Vagina (tissue), 2 donors: ENCODE data around the gene MTFMT. TPM values are rescaled to one million over a fixed set of nuclear protein-coding genes. Genes with fewer than 3 reads are reported as not detected.

ENCODE experiments used
- DNase-seq, 2 donors: peaks; one replicate each; pipeline ENCODE4 v3.0.0-alpha.2; 2017; ENCODE audit errors: extremely low spot score in 2 of 2
- H3K27ac ChIP-seq: fragments of 200-600 bp; sonication (generic); one replicate; pipeline ENCODE4 v1.5.1; 2019
- H3K27me3 ChIP-seq: fragments of 200-600 bp; sonication (generic); one replicate; pipeline ENCODE4 v1.5.1; 2019
- H3K36me3 ChIP-seq, 2 donors: fragments of 200-600 bp; sonication (generic); one replicate each; pipeline ENCODE4 v1.5.1; 2017 to 2019
- H3K4me1 ChIP-seq: fragments of 200-600 bp; sonication (generic); one replicate; pipeline ENCODE4 v1.5.1; 2019
- H3K4me3 ChIP-seq, 2 donors: fragments of 200-600 bp; sonication (generic); 1 replicate in 1 of 2; 2 replicates in 1 of 2; pipeline ENCODE4 v1.5.1; 2016 to 2019
- H3K9me3 ChIP-seq: fragments of 200-600 bp; sonication (generic); one replicate; pipeline ENCODE4 v1.5.1; 2019
- POLR2A ChIP-seq, 2 donors: fragments of 450-650 bp; IDR thresholded peaks; one replicate each; pipeline ENCODE4 v1.6.1; 2017; ENCODE audit warnings: antibody characterized with exemption in 2 of 2, mild to moderate bottlenecking in 2 of 2, moderate library complexity in 2 of 2
- POLR2AphosphoS5 ChIP-seq, 2 donors: sonication (generic); formaldehyde crosslinking; IDR thresholded peaks; one replicate each; pipeline ENCODE4 v1.9.0; 2017; ENCODE audit warnings: antibody characterized with exemption in 2 of 2, mild to moderate bottlenecking in 2 of 2, low read depth in 1 of 2; ENCODE audit not compliant: insufficient read depth in 1 of 2
- intact Hi-C: fragments of 100-400 bp; cut with DNase I; formaldehyde crosslinking; loops from one replicate; pipeline ENCODE4 v1.15.1; 2023
- total RNA-seq: library from RNA; depleted of rRNA; stranded (reverse); fragments of >200 nt; gene quantifications from one replicate; pipeline ENCODE4 v1.2.3, GENCODE V29; 2016
- TF ChIP-seq, protein P1 (sequence below), 3 experiments: fragments of 450-650 bp in 2 of 3; fragments of 200-600 bp in 1 of 3; sonication (generic) in 1 of 3; IDR thresholded peaks; one replicate each; pipeline ENCODE4 v1.5.1; 2017 to 2019; ENCODE audit warnings: antibody characterized with exemption in 3 of 3, mild to moderate bottlenecking in 2 of 3, moderate library complexity in 2 of 3

MTFMT gene
- total RNA-seq, 1 donor from 2014 or later, result 18.7 TPM

GRCh38 chr15:64985366-64986033 is 43.9 kb downstream of the MTFMT start:
- DNase-seq, result no peak
- no peak overlapping the region for H3K4me3 ChIP-seq
- TF ChIP-seq, protein P1, sequence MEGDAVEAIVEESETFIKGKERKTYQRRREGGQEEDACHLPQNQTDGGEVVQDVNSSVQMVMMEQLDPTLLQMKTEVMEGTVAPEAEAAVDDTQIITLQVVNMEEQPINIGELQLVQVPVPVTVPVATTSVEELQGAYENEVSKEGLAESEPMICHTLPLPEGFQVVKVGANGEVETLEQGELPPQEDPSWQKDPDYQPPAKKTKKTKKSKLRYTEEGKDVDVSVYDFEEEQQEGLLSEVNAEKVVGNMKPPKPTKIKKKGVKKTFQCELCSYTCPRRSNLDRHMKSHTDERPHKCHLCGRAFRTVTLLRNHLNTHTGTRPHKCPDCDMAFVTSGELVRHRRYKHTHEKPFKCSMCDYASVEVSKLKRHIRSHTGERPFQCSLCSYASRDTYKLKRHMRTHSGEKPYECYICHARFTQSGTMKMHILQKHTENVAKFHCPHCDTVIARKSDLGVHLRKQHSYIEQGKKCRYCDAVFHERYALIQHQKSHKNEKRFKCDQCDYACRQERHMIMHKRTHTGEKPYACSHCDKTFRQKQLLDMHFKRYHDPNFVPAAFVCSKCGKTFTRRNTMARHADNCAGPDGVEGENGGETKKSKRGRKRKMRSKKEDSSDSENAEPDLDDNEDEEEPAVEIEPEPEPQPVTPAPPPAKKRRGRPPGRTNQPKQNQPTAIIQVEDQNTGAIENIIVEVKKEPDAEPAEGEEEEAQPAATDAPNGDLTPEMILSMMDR (IDR thresholded peaks at IDR 0.05), result no peak
- TF ChIP-seq POLR2AphosphoS5 (IDR thresholded peaks at IDR 0.05; ENCODE audit: insufficient read depth in 1 of 2, low read depth in 1 of 2), result no peak
- TF ChIP-seq POLR2A (IDR thresholded peaks at IDR 0.05), result no peak
- intact Hi-C loops, result no loop called here
- no peaks in the 10 kb centered on the region for H3K9me3 ChIP-seq
- H3K36me3 ChIP-seq, result peaks cover 0 to 7% of the 10 kb centered on the region in 2 donors
- peak overlapping the region; percentile 68 for H3K27ac ChIP-seq
- H3K27me3 ChIP-seq, result no peaks in the 10 kb centered on the region
- peaks cover 56% of the 10 kb centered on the region for H3K4me1 ChIP-seq

DNA sequence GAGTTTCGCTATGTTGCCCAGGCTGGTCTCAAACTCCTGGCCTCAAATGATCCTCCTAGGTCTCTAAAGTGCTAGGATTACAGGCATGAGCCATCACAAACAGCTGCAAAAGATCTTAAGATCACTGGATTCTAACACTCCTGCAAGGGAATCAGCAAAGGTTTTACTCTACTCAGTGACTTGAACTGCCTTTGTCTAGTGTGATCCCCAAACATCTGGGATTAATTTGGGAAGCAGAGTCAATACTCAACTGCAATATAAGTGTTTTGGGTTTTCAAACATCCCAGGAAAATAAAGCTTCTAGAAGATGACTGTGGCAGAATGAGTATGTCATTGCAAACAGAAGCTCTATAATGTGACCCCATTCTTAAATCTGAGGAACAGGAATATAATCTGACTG is 47.0 kb downstream of the MTFMT start:
- intact Hi-C loops, result no loop called here
- H3K36me3 ChIP-seq, result peaks cover 0 to 28% of the 10 kb centered on the region in 2 donors
- no peak overlapping the region for H3K27ac ChIP-seq
- no peaks in the 10 kb centered on the region for H3K9me3 ChIP-seq
- H3K4me3 ChIP-seq, result no peak overlapping the region
- no peaks in the 10 kb centered on the region for H3K27me3 ChIP-seq
- DNase-seq, result no peak
- peaks cover 38% of the 10 kb centered on the region for H3K4me1 ChIP-seq
- TF ChIP-seq POLR2AphosphoS5 (IDR thresholded peaks at IDR 0.05; ENCODE audit: insufficient read depth in 1 of 2, low read depth in 1 of 2) (no peak), POLR2A (IDR thresholded peaks at IDR 0.05) (no peak)
- TF ChIP-seq, protein P1 (IDR thresholded peaks at IDR 0.05), result no peak

DNA sequence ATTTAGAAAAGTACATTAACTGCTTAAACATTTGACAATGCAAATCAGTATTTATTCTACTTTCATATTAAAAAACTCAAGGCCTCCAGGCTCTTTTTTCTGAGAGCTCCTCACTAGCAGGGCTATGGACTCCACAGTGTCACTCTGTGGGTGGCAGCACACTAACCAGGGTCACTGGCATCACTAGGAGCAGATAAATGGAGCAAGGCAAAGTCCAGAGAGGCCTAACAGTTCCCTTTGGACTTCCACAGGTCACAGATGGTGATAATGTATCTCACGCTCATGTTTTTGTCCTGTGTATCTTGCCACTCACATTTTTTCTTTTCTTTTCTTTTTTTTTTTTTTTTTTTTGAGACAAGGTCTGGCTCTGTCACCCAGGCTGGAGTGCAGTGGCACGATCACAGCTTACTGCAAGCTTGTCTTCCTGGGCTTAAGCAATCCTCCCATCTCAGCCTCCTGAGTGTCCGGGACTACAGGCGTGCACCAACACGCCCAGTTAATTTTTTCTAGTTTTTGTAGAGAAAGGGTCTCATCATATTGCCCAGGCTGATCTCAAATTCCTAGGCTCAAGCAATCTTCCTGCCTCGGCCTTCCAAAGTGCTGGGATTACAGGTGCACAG is 47.5 kb downstream of the MTFMT start:
- no peaks in the 10 kb centered on the region for H3K27me3 ChIP-seq
- H3K27ac ChIP-seq, result no peak overlapping the region
- H3K36me3 ChIP-seq, result peaks cover 0 to 33% of the 10 kb centered on the region in 2 donors
- H3K9me3 ChIP-seq, result no peaks in the 10 kb centered on the region
- TF ChIP-seq, protein P1 (IDR thresholded peaks at IDR 0.05), result no peak
- TF ChIP-seq POLR2AphosphoS5 (IDR thresholded peaks at IDR 0.05; ENCODE audit: insufficient read depth in 1 of 2, low read depth in 1 of 2) (no peak), POLR2A (IDR thresholded peaks at IDR 0.05) (no peak)
- H3K4me3 ChIP-seq, result no peak overlapping the region
- DNase-seq, result no peak
- intact Hi-C loops, result no loop called here
- H3K4me1 ChIP-seq, result peaks cover 32% of the 10 kb centered on the region

- H3K4me3 ChIP-seq, result no peak overlapping the region
- intact Hi-C loops, result no loop called here
- H3K27me3 ChIP-seq, result no peaks in the 10 kb centered on the region
- peaks cover 6% of the 10 kb centered on the region for H3K4me1 ChIP-seq
- no peaks in the 10 kb centered on the region for H3K9me3 ChIP-seq
- no peak for DNase-seq
- no peak overlapping the region for H3K27ac ChIP-seq
- peaks cover 0 to 51% of the 10 kb centered on the region in 2 donors for H3K36me3 ChIP-seq
- TF ChIP-seq POLR2A (IDR thresholded peaks at IDR 0.05) (no peak), POLR2AphosphoS5 (IDR thresholded peaks at IDR 0.05; ENCODE audit: insufficient read depth in 1 of 2, low read depth in 1 of 2) (no peak)
- TF ChIP-seq, protein P1 (IDR thresholded peaks at IDR 0.05), result no peak
These were observed 50.2 kb downstream of the MTFMT start for GRCh38 chr15:64979252-64979710.

GRCh38 chr15:64975390-64975789 is 54.0 kb downstream of the MTFMT start:
- Histone ChIP-seq H3K4me3 (no peak overlapping the region), H3K27ac (no peak overlapping the region), H3K9me3 (no peaks in the 10 kb centered on the region), H3K4me1 (no peaks in the 10 kb centered on the region), H3K27me3 (no peaks in the 10 kb centered on the region), H3K36me3 (peaks cover 0 to 77% of the 10 kb centered on the region in 2 donors)
- TF ChIP-seq POLR2AphosphoS5 (IDR thresholded peaks at IDR 0.05; ENCODE audit: insufficient read depth in 1 of 2, low read depth in 1 of 2), result no peak
- no peak for TF ChIP-seq POLR2A (IDR thresholded peaks at IDR 0.05)
- TF ChIP-seq, protein P1 (IDR thresholded peaks at IDR 0.05), result no peak
- no peak for DNase-seq
- intact Hi-C loops, result no loop called here
